GM12892 (cell line): ENCODE measurements around the gene GYPB.
"Not testable (repeated sequence)": the region's sequence is repeated elsewhere in the genome, so short reads cannot be mapped to it uniquely, and the experiment has no call there.

Experiments
- POLR2A ChIP-seq: IDR thresholded peaks from 2 replicates; pipeline ENCODE4 v1.6.1; 2011; ENCODE audit warnings: low read depth, low read length, control low read depth
- POLR2AphosphoS5 ChIP-seq: IDR thresholded peaks from 2 replicates; pipeline ENCODE4 v1.6.1; 2011; ENCODE audit warnings: low read depth, low read length, control low read depth
- TAF1 ChIP-seq: IDR thresholded peaks from 2 replicates; pipeline ENCODE4 v1.6.1; 2011; ENCODE audit warnings: low read depth, mild to moderate bottlenecking, control low read depth, low read length, borderline replicate concordance

- not testable (repeated sequence) for TF ChIP-seq TAF1, POLR2A, POLR2AphosphoS5
Measured at GRCh38 chr4:144061556-144061955, 42.4 kb upstream of the GYPB start.
